ENCODE results near the gene OTOG.
A peak's percentile ranks its signal among the peaks of the same experiment; 100 is the strongest.

OTOG gene

GRCh38 chr11:17540807-17541206 is 6.3 kb upstream of the OTOG start:
- no peak for DNase-seq (ENCODE audit: low spot score)

GRCh38 chr11:17541330-17541885 is 5.7 kb upstream of the OTOG start:
- no peak for DNase-seq (ENCODE audit: low spot score)

GRCh38 chr11:17542249-17542648 is 4.8 kb upstream of the OTOG start:
- no peak for DNase-seq (ENCODE audit: low spot score)

- no peak for DNase-seq (ENCODE audit: low spot score)
These were observed 4.0 kb upstream of the OTOG start for GRCh38 chr11:17543041-17543440.

- DNase-seq (ENCODE audit: low spot score): no peak
These were observed 3.4 kb upstream of the OTOG start for GRCh38 chr11:17543574-17544180.

- peak; percentile 51 for DNase-seq (ENCODE audit: low spot score)
These were observed 2.9 kb upstream of the OTOG start, which contains the start of gene USH1C for GRCh38 chr11:17544181-17544622. Gene USH1C (minus strand): TSS chr11:17544416. CDS start chr11:17544307, 109 bp downstream.

GRCh38 chr11:17546240-17546639 is 819 bp upstream of the OTOG start:
- no peak for DNase-seq (ENCODE audit: low spot score)

GRCh38 chr11:17547932-17548331 is 873 bp downstream of the OTOG start:
- no peak for DNase-seq (ENCODE audit: low spot score)

GRCh38 chr11:17548444-17548843 is 1.4 kb downstream of the OTOG start:
- DNase-seq (ENCODE audit: low spot score): no peak

GRCh38 chr11:17550450-17551346 is 3.6 kb downstream of the OTOG start:
- no peak for DNase-seq (ENCODE audit: low spot score)

GRCh38 chr11:17551347-17552040 is 4.4 kb downstream of the OTOG start:
- DNase-seq (ENCODE audit: low spot score): no peak

GRCh38 chr11:17552041-17552355 is 4.9 kb downstream of the OTOG start:
- no peak for DNase-seq (ENCODE audit: low spot score)

- DNase-seq (ENCODE audit: low spot score): no peak
These were observed 5.6 kb downstream of the OTOG start for GRCh38 chr11:17552392-17553248.

GRCh38 chr11:17553249-17553546 is 6.1 kb downstream of the OTOG start:
- DNase-seq (ENCODE audit: low spot score): no peak

GRCh38 chr11:17554487-17554886 is 7.4 kb downstream of the OTOG start:
- DNase-seq (ENCODE audit: low spot score): no peak

- no peak for DNase-seq (ENCODE audit: low spot score)
These were observed 9.9 kb downstream of the OTOG start for GRCh38 chr11:17556999-17557398.

- DNase-seq (ENCODE audit: low spot score): no peak
These were observed 11.1 kb downstream of the OTOG start for GRCh38 chr11:17558025-17558780.

- DNase-seq (ENCODE audit: low spot score): no peak
These were observed 11.9 kb downstream of the OTOG start for GRCh38 chr11:17558916-17559315.

- no peak for DNase-seq (ENCODE audit: low spot score)
These were observed 12.5 kb downstream of the OTOG start for GRCh38 chr11:17559341-17560087.

Data from AG08396 (cell line).